GM19099 (cell line): ENCODE results near the gene PLTP.

ENCODE experiments used
- POLR2A ChIP-seq: IDR thresholded peaks from 3 replicates; pipeline ENCODE4 v1.6.1; 2011; ENCODE audit warnings: low read depth; ENCODE audit not compliant: insufficient read length; ENCODE audit errors: extremely low read depth

The PLTP gene

GRCh38 chr20:45933266-45934045, 21.5 kb upstream of the PLTP start:
- TF ChIP-seq POLR2A = no peak

- no peak for TF ChIP-seq POLR2A
These were observed 15.3 kb upstream of the PLTP start for GRCh38 chr20:45927071-45927878.

GRCh38 chr20:45926731-45927070, 14.7 kb upstream of the PLTP start:
- TF ChIP-seq POLR2A = no peak

GRCh38 chr20:45925821-45926506, 14.0 kb upstream of the PLTP start:
- no peak for TF ChIP-seq POLR2A

- no peak for TF ChIP-seq POLR2A
These were observed 12.7 kb upstream of the PLTP start for GRCh38 chr20:45924391-45925261.

GRCh38 chr20:45921337-45922189, 9.6 kb upstream of the PLTP start:
- TF ChIP-seq POLR2A = no peak

- no peak for TF ChIP-seq POLR2A
These were observed 8.7 kb upstream of the PLTP start for GRCh38 chr20:45920462-45921336.

- no peak for TF ChIP-seq POLR2A
These were observed 7.8 kb upstream of the PLTP start for GRCh38 chr20:45919542-45920399.

- no peak for TF ChIP-seq POLR2A
These were observed 7.0 kb upstream of the PLTP start for GRCh38 chr20:45918779-45919537.

GRCh38 chr20:45918182-45918737, 6.3 kb upstream of the PLTP start:
- TF ChIP-seq POLR2A = no peak

GRCh38 chr20:45917790-45918141, 5.8 kb upstream of the PLTP start:
- TF ChIP-seq POLR2A = no peak
